HepG2 (cell line): ENCODE data around the gene IL15. TPM values are rescaled to one million over a fixed set of nuclear protein-coding genes. Genes with fewer than 3 reads are reported as not detected.

Source experiments
- ATAC-seq: fragments of 200-7000 bp; cut with Tn5 transposase; 3 replicates; pipeline ENCODE4 v1.9.1; 2020; ENCODE audit warnings: mild to moderate bottlenecking, moderate library complexity
- BruUV-seq: library from RNA; stranded (reverse); fragments of 400-500 nt; replicated peaks from 2 replicates; lab custom pipeline; 2021; lab: Mats Ljungman, UMichigan
- CTCF ChIA-PET: fragments of 300-600 bp; formaldehyde crosslinking; extraction: SDS; loops from one replicate; lab custom pipeline; 2021; ENCODE audit warnings: low total read pairs, inconsistent platforms, low intra/inter-chr PET ratio; lab: Yijun Ruan, JAX
- POLR2A ChIA-PET: fragments of 350-600 bp; sonication (Branson Sonifier 250); formaldehyde crosslinking; loops from one replicate; lab custom pipeline; 2020; ENCODE audit warnings: antibody characterized with exemption, inconsistent platforms; lab: Yijun Ruan, JAX
- DNase-seq: peaks from one replicate; pipeline ENCODE4 v3.0.0-alpha.2; 2015; ENCODE audit warnings: low spot score
- FAIRE-seq: peaks from 3 replicates; lab custom pipeline; 2011; peaks lifted over from hg19 to GRCh38; lab: Jason Lieb, UNC
- H2AFZ ChIP-seq: one replicate; pipeline ENCODE4 v1.6.1; 2011; ENCODE audit warnings: low read length, inconsistent platforms
- H3K27ac ChIP-seq: fragments of 300-600 bp; 3 replicates; pipeline ENCODE4 v1.8.0; 2011; ENCODE audit warnings: mixed run types, mild to moderate bottlenecking, mixed read lengths, low read length, inconsistent platforms; ENCODE audit not compliant: insufficient read depth; ENCODE audit errors: extremely low read length
- H3K27me3 ChIP-seq, 2 experiments: fragments of 200-600 bp in 1 of 2; 2 replicates in 1 of 2; 3 replicates in 1 of 2; pipeline versions ENCODE4 v1.6.0 to v1.8.0; 2011; ENCODE audit warnings: low read length in 2 of 2, mild to moderate bottlenecking in 2 of 2, moderate library complexity in 2 of 2, inconsistent platforms in 1 of 2; ENCODE audit not compliant: insufficient read depth in 2 of 2, control insufficient read depth in 1 of 2
- H3K36me3 ChIP-seq, 2 experiments: fragments of 200-600 bp in 1 of 2; replicated peaks in 1 of 2; 2 replicates in 1 of 2; 3 replicates in 1 of 2; pipeline versions ENCODE4 v1.5.1 to v1.8.0; 2011; ENCODE audit warnings: low read length in 2 of 2, inconsistent platforms in 1 of 2; ENCODE audit not compliant: insufficient read depth in 2 of 2, control insufficient read depth in 1 of 2
- H3K4me1 ChIP-seq: 2 replicates; pipeline ENCODE4 v1.5.1; 2012; ENCODE audit warnings: low read length, inconsistent platforms; ENCODE audit not compliant: insufficient read depth
- H3K4me2 ChIP-seq: 2 replicates; pipeline ENCODE4 v1.6.0; 2011; ENCODE audit warnings: low read depth, low read length, inconsistent platforms
- H3K4me3 ChIP-seq, 3 experiments: fragments of 200-600 bp in 1 of 3; sonication (generic), shearing (Covaris generic) in 1 of 3; replicated peaks in 1 of 3; 2 replicates each; pipeline ENCODE4 v1.5.1; 2011 to 2016; ENCODE audit warnings: low read length in 3 of 3, inconsistent platforms in 2 of 3, low read depth in 2 of 3, mild to moderate bottlenecking in 2 of 3, control low read depth in 1 of 3, mixed read lengths in 1 of 3; ENCODE audit not compliant: insufficient read depth in 1 of 3
- H3K79me2 ChIP-seq: one replicate; pipeline ENCODE4 v1.6.1; 2011; ENCODE audit warnings: low read length, inconsistent platforms; ENCODE audit not compliant: insufficient read depth
- H3K9ac ChIP-seq: 2 replicates; pipeline ENCODE4 v1.6.0; 2011; ENCODE audit warnings: mild to moderate bottlenecking, low read depth, low read length, inconsistent platforms; ENCODE audit not compliant: insufficient read depth
- H3K9me3 ChIP-seq: 2 replicates; pipeline ENCODE4 v1.5.1; 2012; ENCODE audit warnings: mild to moderate bottlenecking, low read length
- H4K20me1 ChIP-seq: 2 replicates; pipeline ENCODE4 v1.6.0; 2011; ENCODE audit warnings: inconsistent platforms, mild to moderate bottlenecking, low read length, moderate library complexity; ENCODE audit not compliant: insufficient read depth
- FOXJ3 ChIP-seq: sonication (generic); formaldehyde crosslinking; IDR thresholded peaks from 2 replicates; pipeline ENCODE4 v1.4.0; 2020; ENCODE audit warnings: missing genetic modification reagents, mild to moderate bottlenecking, borderline replicate concordance
- GFI1 ChIP-seq: sonication (generic); formaldehyde crosslinking; IDR thresholded peaks from 2 replicates; pipeline ENCODE4 v1.5.0; 2020; ENCODE audit warnings: missing genetic modification reagents, mild to moderate bottlenecking, borderline replicate concordance
- HDAC6 ChIP-seq: fragments of 200-600 bp; sonication (generic); IDR thresholded peaks from 2 replicates; pipeline ENCODE4 v1.7.0; 2017; ENCODE audit warnings: mild to moderate bottlenecking, antibody characterized with exemption, low read length, low read depth
- KLF15 ChIP-seq: sonication (generic); formaldehyde crosslinking; IDR thresholded peaks from 2 replicates; pipeline ENCODE4 v1.8.1; 2023; ENCODE audit warnings: borderline replicate concordance, mild to moderate bottlenecking, inconsistent platforms, missing genetic modification reagents, mixed read lengths
- MAZ ChIP-seq, 2 experiments: sonication (generic) in 1 of 2; formaldehyde crosslinking in 1 of 2; IDR thresholded peaks; 2 replicates each; pipeline versions ENCODE4 v1.5.0 to v1.6.1; 2012 to 2020; ENCODE audit warnings: low read depth in 2 of 2, mild to moderate bottlenecking in 2 of 2, borderline replicate concordance in 1 of 2, improper control_type of control experiment in 1 of 2, low read length in 1 of 2, missing genetic modification reagents in 1 of 2, moderate library complexity in 1 of 2
- PRDM15 ChIP-seq: sonication (generic); formaldehyde crosslinking; IDR thresholded peaks from 2 replicates; pipeline ENCODE4 v1.4.0; 2020; ENCODE audit warnings: missing genetic modification reagents
- SNAPC5 ChIP-seq: sonication (generic); formaldehyde crosslinking; IDR thresholded peaks from 2 replicates; pipeline ENCODE4 v1.8.1; 2023; ENCODE audit warnings: mild to moderate bottlenecking, missing genetic modification reagents, borderline replicate concordance
- TCF12 ChIP-seq, 2 experiments: fragments of 450-650 bp in 1 of 2; sonication (generic) in 1 of 2; formaldehyde crosslinking in 1 of 2; IDR thresholded peaks; 2 replicates each; pipeline versions ENCODE4 v1.6.1 to v1.8.0; 2017 to 2022; ENCODE audit warnings: antibody characterized with exemption in 1 of 2, mild to moderate bottlenecking in 1 of 2, missing genetic modification reagents in 1 of 2, moderate library complexity in 1 of 2
- TSC22D2 ChIP-seq: sonication (generic); formaldehyde crosslinking; IDR thresholded peaks from 2 replicates; pipeline ENCODE4 v1.5.1; 2020; ENCODE audit warnings: missing genetic modification reagents, mild to moderate bottlenecking, borderline replicate concordance
- ZBTB8A ChIP-seq: sonication (generic); formaldehyde crosslinking; IDR thresholded peaks from 2 replicates; pipeline ENCODE4 v1.4.0; 2020; ENCODE audit warnings: mild to moderate bottlenecking, low read depth, missing genetic modification reagents, borderline replicate concordance
- ZKSCAN8 ChIP-seq: IDR thresholded peaks from 2 replicates; pipeline ENCODE4 v1.6.1; 2016; ENCODE audit warnings: borderline replicate concordance, missing genetic modification reagents, missing compliant biosample characterization
- ZMYM3 ChIP-seq: sonication (generic); formaldehyde crosslinking; IDR thresholded peaks from 2 replicates; pipeline ENCODE4 v1.5.1; 2020; ENCODE audit warnings: mild to moderate bottlenecking, missing genetic modification reagents
- ZNF30 ChIP-seq: sonication (generic); formaldehyde crosslinking; IDR thresholded peaks from 2 replicates; pipeline ENCODE4 v1.5.0; 2020; ENCODE audit warnings: mild to moderate bottlenecking, missing genetic modification reagents
- ZNF350 ChIP-seq: sonication (generic); formaldehyde crosslinking; IDR thresholded peaks from 2 replicates; pipeline ENCODE4 v1.4.0; 2020; ENCODE audit warnings: mild to moderate bottlenecking, low read depth, missing genetic modification reagents, borderline replicate concordance
- ZNF703 ChIP-seq: sonication (generic); formaldehyde crosslinking; IDR thresholded peaks from 2 replicates; pipeline ENCODE4 v1.5.1; 2020; ENCODE audit warnings: missing genetic modification reagents, mild to moderate bottlenecking, moderate library complexity, borderline replicate concordance
- WGBS: methylation state at CpG from one replicate; pipeline ENCODE4 v1.1.6; 2017; ENCODE audit warnings: low lambda C conversion rate; 5-methylcytosine and 5-hydroxymethylcytosine counted together
- in situ Hi-C: cut with HindIII; loops from 2 replicates; pipeline ENCODE4 v1.10.0; 2017; ENCODE audit warnings: low pct_unique_long_range_greater_than_20kb; ENCODE audit not compliant: extremely low pct_ligation_motif_present
- intact Hi-C: fragments of 100-400 bp; cut with micrococcal nuclease; formaldehyde crosslinking; loops from one replicate; pipeline ENCODE4 v1.10.0; 2022; ENCODE audit not compliant: unreplicated experiment
- polyA plus RNA-seq, 8 experiments: library from polyadenylated mRNA; depleted of rRNA in 3 of 8; stranded (reverse) in 7 of 8; unstranded in 1 of 8; fragments of >200 nt; fragmentation: Illumina TruSeq in 4 of 8; extraction: Trizol in 4 of 8; gene quantifications; 2 replicates each; pipeline versions ENCODE4 v1.2.1 to v1.2.3, GENCODE V29; 2011 to 2016; ENCODE audit warnings: low read depth in 4 of 8, missing spikeins in 1 of 8, mixed read lengths in 1 of 8; ENCODE audit not compliant: insufficient read depth in 1 of 8
- total RNA-seq, 5 experiments: library from RNA; depleted of rRNA; stranded (reverse); fragments of >200 nt; fragmentation: Illumina TruSeq; extraction: Trizol; gene quantifications; 2 replicates each; pipeline ENCODE4 v1.2.3, GENCODE V29; 2016; ENCODE audit warnings: low read depth in 1 of 5

IL15 gene
- total and polyA plus RNA-seq, 2 of the 13 experiments (the other 11 are each of a cell fraction or from before 2014, with no cell fraction given), result 0.12 to 0.24 TPM

- H3K36me3 ChIP-seq, result no peaks in the 10 kb centered on the region
- no peak overlapping the region for H3K4me3 ChIP-seq
- ATAC-seq (no peak), DNase-seq (no peak), FAIRE-seq (no peak)
- ChIA-PET CTCF (no interaction called here), POLR2A (no interaction called here)
- H3K9me3 ChIP-seq, result no peaks in the 10 kb centered on the region
- no peak overlapping the region for H3K9ac ChIP-seq
- TF ChIP-seq SNAPC5 (CRISPR knock-in tag), result no peak
- no peak for TF ChIP-seq TCF12 (IDR thresholded peaks at IDR 0.05)
- TF ChIP-seq TCF12 (CRISPR knock-in tag; IDR thresholded peaks at IDR 0.05), result no peak
- no peak for TF ChIP-seq ZMYM3 (CRISPR knock-in tag)
- TF ChIP-seq MAZ (IDR thresholded peaks at IDR 0.05; ENCODE audit: borderline replicate concordance, low read depth, low read length), result no peak
- TF ChIP-seq MAZ (CRISPR knock-in tag; IDR thresholded peaks at IDR 0.05; ENCODE audit: low read depth), result no peak
- no peak for TF ChIP-seq GFI1 (CRISPR knock-in tag)
- no peak for TF ChIP-seq ZKSCAN8
- TF ChIP-seq FOXJ3 (CRISPR knock-in tag), result no peak
- TF ChIP-seq ZNF350 (CRISPR knock-in tag), result no peak
- no TSS peak for BruUV-seq
- no peaks in the 10 kb centered on the region for H4K20me1 ChIP-seq
- no peak overlapping the region for H2AFZ ChIP-seq
- in situ Hi-C loops, result no loop called here
- intact Hi-C loops, result no loop called here
- no peaks in the 10 kb centered on the region for H3K4me1 ChIP-seq
- 17% methylated on average over 2 of the region's 2 CpGs for WGBS
- H3K27ac ChIP-seq, result no peak overlapping the region
- H3K27me3 ChIP-seq, result no peaks in the 10 kb centered on the region
- H3K4me2 ChIP-seq, result no peak overlapping the region
- H3K79me2 ChIP-seq, result no peaks in the 10 kb centered on the region
Observed at GRCh38 chr4:141763374-141763773, 127.0 kb downstream of the IL15 start.

- H3K4me2 ChIP-seq, result no peak overlapping the region
- WGBS, result 9% methylated on average over 4 of the region's 4 CpGs
- FAIRE-seq (no peak), ATAC-seq (no peak), DNase-seq (no peak)
- intact Hi-C loops (no loop called here), in situ Hi-C loops (no loop called here)
- no peaks in the 10 kb centered on the region for H3K9me3 ChIP-seq
- H3K9ac ChIP-seq, result no peak overlapping the region
- BruUV-seq, result no TSS peak
- CTCF ChIA-PET, result no interaction called here
- H3K4me1 ChIP-seq, result no peaks in the 10 kb centered on the region
- H3K4me3 ChIP-seq, result no peak overlapping the region
- no peak overlapping the region for H3K27ac ChIP-seq
- H3K79me2 ChIP-seq, result no peaks in the 10 kb centered on the region
- H3K27me3 ChIP-seq, result no peaks in the 10 kb centered on the region
- no peaks in the 10 kb centered on the region for H4K20me1 ChIP-seq
- no peak overlapping the region for H2AFZ ChIP-seq
- no peaks in the 10 kb centered on the region for H3K36me3 ChIP-seq
- POLR2A ChIA-PET, result no interaction called here
- TF ChIP-seq ZNF30 (CRISPR knock-in tag) (no peak), PRDM15 (CRISPR knock-in tag) (no peak), ZBTB8A (CRISPR knock-in tag) (no peak), TSC22D2 (CRISPR knock-in tag) (no peak), HDAC6 (no peak), KLF15 (no peak), ZNF703 (CRISPR knock-in tag) (no peak)
Observed at GRCh38 chr4:141768954-141769353, 132.6 kb downstream of the IL15 start.
